Left hindlimb (tissue), 1 donor: ENCODE results near the gene CASP3.
"Not testable (repeated sequence)": the region's sequence is repeated elsewhere in the genome, so short reads cannot be mapped to it uniquely, and the experiment has no call there.

Source experiments
- DNase-seq: peaks from one replicate; pipeline ENCODE4 v3.0.0-alpha.2; 2018

Gene CASP3

DNA sequence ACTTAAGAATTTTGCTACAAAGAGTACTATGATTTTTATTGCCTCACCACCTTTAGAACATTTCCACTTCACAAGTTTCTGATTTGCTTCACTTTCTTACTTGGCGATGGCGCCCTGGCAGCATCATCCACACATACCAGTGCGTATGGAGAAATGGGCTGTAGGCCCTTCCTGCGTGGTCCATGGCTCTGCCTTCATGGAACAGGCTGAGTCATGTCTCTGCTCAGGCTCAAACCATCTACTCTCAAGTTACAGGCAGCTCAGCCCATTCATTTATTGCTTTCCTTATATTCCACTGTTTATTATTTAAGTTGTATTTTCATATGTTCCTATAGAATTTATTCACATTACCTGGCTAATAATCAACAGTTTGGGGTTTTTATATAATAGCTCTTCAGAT, 21.1 kb downstream of the CASP3 start:
- DNase-seq = no peak

DNA sequence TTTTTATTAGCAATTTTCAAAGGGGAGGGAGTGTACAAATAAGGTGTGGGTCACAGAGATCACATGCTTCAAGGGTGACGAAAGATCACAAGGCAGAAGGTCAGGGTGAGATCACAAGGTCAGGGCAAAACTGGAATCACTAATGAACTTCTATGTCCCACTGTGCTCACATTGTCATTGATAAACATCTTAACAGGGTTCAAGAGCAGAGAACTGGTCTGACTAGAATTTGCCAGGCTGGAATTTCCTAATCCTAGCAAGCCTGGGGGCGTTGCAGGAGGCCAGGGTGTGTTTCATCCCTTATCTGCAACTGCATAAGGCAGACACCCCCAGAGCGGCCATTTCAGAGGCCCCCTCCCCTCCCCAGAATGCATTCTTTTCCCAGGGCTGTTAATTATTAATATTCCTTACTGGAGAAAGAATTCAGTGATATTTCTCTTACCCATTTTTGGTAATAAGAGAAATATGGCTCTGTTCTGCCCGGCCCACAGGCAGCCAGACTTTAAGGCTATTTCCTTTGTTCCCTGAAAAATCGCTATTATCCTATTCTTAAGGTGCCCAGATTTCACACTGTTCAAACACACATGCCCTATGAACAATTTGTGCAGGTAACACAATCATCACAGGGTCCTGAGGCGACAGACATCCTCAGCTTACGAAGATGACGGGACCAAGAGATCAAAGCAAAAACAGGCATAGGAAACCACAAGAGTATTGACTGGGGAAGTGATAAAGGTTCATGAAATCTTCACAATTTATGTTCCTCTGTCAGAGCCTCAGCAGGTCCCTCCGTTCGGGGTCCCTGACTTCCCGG, 23.3 kb downstream of the CASP3 start:
- not testable (repeated sequence) for DNase-seq

DNA sequence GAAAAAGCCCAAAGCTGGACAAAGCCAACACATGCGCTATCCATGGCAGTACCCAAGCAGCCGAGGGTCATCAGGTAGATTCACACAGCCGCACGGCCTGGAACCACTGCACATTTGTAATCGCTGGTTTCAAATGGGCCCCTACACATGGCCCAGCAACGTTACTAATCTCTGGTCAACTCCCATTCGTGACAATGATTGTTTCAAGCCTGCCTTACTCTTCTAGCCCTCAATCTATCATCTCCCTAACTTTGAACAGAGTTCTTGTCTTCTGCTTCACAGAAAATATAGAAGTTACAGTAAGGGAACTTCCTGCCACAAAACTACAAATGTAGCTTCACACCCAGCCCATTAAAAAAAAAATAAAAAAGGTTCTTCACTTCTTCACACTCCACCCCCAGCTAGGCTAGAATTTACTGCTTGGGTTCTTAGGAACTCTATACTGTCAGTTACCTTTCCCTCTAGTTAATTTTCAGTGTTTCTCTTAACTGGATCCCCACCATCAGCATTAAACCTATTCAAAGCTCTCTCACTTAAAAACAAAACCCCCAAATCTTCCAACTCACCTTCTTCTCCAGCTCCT, 24.2 kb downstream of the CASP3 start:
- DNase-seq = no peak

DNA sequence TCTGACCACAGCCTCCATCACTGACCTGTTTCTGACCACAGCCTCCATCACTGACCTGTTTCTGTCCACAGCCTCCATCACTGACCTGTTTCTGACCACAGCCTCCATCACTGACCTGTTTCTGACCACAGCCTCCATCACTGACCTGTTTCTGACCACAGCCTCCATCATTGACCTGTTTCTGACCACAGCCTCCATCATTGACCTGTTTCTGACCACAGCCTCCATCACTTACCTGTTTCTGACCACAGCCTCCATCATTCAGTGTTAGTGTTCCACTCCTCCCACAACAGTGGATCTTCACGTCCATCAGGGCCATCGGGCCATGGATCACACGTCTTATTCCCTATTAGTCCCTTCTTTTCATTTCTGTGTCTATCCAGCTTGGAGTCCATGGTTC, 24.7 kb downstream of the CASP3 start:
- DNase-seq = not testable (repeated sequence)

DNA sequence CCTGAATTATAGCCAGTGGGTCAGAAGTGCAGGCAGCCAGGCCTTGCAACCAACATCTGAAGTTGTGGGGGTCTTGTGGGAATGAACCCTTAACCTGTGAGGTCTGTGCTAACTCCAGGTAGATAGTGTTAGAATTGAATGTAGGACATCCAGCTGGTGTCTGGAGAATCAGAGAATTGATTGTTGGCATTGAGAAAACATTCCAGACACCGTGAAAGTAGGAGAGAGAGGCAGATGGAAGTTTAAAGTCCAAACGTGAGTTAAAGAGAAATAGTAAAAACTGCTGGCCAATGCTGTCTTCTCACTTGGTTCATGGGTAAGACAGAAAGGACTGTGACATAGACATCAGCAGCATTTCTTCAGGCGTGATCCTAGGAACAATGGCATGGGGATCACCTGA, 27.7 kb downstream of the CASP3 start:
- DNase-seq = no peak

DNA sequence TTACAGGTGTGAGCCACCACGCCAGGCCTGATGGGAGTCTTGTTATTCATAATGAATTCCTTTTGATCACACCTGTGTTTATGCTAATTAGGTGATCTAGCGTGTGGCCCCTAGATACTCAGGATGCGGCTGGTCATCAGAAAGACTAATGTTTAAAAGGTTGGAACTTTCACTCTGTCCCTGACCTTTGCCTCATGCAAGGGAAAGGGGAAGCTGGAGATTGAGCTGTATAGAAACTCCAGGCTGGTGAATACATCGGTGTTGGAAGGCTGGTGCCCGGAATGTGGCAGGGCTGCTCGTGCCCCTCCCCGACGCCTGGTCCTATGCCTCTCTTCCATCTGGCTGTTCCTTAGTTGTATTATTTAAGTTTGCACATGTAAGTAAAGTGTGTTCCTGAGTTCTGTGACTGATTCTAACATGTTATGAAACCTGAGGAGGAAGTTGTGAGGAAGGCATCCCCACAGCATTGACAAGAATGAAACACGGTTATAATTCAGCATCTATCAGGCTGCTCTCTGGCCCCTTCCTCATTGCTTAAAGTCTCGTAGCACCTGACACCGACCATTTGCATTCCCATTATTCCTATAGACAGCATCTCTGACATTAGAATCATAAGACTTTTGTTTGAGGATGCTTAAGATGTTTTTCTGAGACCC, 28.9 kb downstream of the CASP3 start:
- no peak for DNase-seq

DNA sequence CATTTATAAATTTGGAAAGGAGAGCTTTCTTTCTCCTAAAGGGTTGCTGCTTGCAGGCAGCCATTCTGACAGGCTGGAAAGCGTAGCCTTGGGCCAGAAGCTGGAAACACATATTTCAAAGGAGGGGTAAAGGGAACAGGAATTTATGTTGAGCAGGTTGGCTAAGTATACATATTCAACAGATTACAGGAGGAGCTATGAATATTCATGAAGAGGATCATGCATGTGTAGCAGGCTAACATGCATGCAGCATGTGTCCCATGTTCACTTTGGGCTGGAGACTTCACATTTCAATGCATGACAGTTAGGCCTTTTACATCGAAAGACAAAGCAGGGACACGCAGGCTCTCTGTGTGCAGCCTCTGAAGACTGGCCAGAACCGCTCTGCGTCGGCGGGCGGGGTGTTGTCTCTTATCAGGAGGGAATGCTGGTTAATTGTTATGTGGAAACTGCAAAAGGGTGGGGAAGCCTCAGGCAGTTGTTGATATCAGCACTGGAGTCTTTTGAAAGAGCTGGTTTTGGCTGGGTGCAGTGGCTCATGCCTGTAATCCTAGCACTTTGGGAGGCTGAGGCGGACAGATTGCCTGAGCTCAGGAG, 31.5 kb downstream of the CASP3 start:
- no peak for DNase-seq

DNA sequence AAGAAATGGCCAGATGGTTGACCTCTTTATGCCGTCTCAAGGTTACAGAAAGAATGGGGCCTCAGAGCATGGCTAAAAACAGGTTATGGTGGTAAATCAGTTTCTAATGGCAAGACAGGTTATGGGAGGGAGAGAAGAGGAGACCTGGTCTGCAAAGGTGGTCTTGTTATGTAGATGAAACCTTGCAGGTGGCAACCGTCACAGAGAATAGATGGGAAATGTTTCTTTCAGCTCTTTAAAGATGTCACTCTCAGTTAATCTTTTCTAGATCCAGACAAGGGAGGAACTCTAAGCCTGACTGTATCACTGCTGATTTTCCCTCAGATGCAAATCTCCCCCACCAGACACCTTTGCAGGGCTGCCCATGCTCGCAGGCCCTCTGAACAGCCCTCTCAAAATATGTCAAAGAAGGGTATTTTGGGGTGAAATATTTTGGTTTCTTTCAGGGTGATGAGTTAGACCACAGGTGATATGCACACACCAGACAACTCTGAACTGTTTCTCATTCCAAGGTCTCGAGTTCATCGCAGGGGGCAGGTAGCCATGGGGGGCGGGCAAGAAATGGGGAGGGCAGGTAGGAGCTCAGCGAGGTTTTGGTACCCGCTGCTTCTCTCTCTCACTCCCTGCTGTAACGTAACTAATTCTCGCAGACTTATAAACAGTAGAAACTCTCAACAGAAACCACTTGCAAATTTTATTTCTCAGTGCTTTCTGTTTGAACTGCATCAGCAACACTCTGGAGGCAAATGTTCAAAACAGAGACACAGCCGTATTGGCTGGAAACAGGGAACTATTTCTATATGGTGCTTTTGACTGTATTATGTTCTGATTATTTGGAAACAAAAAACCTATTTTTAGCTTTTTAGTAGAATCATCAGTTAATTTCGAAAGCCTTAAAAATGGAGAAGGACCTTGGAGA, 32.4 kb downstream of the CASP3 start:
- no peak for DNase-seq

DNA sequence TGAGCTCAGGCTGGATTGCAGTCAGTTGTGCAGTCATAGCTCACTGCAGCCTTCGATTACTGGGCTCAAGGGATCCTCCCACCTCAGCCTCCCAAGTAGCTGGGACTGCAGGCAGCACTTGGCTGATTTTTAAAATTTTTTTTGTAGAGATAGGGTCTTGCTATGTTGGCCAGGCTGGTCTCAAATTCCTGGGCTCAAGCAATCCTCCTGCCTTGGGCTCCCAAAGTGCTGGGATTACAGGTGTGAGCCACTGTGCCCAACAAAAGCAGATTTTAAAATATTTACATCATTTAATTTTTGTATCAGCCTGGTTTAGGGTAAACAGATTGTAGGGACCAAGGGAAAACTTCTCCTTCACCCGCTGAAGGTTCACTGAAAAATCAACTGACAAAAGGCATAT, 33.1 kb downstream of the CASP3 start:
- not testable (repeated sequence) for DNase-seq

DNA sequence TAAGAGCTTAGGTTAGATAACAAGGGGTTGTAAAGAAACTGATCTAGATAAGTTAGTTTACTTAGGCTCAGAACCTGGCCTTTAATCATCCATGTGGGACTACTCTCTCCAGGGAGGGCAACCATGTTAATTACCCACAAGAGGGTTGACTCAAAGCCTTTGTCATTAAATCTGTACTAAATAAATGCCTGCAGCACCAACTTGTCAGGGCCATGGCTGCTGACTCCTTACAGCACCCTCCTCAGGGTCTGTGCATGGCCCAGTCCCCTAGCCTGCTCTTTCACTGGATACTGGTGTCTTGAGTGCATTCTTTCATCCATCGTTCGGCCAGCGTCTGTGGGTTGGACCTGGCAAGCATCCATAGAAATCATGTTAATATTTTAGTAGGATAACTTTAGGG, 34.7 kb downstream of the CASP3 start:
- DNase-seq = no peak

DNA sequence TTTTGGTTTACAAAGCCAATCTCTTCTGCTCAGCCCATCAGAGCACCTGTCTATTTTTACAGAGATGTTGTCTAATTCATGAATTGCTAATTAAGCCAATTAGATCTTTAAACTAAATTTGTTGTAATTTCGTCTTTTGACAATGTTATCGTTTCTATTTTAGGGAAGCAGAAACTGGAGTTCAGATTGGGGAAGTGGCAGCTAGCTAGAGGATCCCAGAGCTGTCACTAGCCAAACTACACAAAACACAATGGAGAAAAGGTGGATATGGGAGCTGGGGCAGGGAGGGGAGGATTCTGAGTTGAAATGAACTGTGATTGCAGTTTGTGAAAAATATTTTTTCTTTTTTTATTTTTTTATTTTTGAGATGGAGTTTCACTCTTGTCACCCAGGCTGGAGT, 35.8 kb downstream of the CASP3 start:
- no peak for DNase-seq

DNA sequence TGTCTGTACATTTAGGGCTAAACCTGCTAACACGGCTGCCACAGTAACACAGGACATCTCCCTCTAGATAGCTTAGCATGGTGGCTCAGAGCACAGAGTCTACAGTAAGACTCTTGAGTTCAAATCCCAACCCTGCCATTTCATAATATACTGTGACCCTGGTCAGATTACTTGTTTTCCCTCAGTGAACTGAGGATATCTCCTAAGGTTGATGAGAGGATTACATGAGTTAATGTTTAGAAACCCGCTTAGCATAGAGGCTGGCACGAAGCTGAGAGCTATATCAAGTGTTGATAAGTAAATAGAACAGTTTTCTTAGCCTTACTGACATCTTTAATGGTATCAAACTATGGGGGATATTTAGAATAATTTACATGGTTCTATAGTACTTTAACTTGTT, 37.2 kb downstream of the CASP3 start:
- DNase-seq = no peak

DNA sequence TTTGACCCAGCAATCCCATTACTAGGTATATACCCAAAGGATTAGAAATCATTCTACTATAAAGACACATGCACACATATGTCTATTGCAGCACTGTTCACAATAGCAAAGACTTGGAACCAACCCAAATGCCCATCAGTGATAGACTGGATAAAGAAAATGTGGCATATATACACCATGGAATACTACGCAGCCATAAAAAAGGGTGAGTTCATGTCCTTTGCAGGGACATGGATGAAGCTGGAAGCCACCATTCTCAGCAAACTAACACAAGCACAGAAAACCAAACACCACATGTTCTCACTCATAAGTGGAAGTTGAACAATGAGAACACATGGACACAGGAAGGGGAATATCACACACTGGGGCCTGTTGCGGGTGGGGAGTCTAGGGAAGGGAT, 41.8 kb downstream of the CASP3 start:
- DNase-seq = not testable (repeated sequence)

DNA sequence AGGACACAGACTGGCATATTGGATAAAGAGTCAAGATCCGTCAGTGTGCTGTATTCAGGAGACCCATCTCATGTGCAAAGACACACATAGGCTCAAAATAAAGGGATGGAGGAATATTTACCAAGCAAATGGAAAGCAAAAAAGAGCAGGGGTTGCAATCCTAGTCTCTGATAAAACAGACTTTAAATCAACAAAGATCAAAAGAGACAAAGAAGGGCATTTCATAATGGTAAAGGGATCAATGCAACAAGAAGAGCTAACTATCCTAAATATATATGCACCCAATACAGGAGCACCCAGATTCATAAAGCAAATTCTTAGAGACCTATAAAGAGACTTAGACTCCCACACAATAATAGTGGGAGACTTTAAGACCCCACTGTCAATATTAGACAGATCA, 46.4 kb downstream of the CASP3 start:
- DNase-seq = not testable (repeated sequence)

DNA sequence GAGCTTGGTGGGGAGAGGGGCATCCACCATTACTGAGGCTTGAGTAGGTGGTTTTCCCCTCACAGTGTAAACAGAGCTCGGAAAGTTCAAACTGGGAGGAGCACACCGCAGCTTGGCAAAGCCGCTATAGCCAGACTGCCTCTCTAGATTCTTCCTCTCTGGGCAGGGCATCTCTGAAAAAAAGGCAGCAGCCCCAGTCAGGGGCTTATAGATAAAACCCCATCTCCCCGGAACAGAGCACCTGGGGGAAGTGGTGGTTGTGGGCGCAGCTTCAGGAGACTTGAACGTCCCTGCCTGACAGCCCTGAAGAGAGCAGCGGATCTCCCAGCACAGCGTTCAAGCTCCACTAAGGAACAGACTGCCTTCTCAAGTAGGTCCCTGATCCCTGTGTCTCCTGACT, 48.3 kb downstream of the CASP3 start:
- not testable (repeated sequence) for DNase-seq

DNA sequence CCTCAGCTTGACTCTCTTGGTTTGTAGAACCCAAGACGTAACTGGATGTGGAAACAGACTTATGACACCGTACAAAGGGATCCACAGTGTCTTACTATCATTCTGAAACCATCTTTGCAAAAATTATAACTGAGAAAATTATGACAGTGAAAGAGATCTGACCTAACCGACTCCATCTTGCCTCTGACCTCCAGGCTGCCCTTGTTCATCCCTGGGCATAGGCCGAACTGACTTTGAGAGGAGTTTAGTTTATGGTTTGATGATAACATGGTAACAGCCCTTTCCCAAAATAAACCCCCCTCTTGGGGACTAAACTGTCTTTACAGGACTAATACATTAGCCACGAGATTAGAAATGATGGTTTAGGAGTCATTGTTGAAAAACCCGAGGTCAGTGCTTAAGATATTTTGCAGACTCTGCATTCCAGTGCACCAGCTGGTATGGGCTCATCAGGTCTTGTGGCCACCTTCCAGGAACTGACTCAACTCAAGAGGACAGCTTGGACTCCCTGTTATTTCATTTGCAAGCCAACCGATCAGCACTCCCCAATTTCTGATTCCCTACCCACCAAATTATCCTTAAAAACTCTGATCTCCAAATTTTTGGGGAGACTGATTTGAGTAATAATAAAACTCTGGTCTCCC, 49.6 kb downstream of the CASP3 start:
- no peak for DNase-seq

DNA sequence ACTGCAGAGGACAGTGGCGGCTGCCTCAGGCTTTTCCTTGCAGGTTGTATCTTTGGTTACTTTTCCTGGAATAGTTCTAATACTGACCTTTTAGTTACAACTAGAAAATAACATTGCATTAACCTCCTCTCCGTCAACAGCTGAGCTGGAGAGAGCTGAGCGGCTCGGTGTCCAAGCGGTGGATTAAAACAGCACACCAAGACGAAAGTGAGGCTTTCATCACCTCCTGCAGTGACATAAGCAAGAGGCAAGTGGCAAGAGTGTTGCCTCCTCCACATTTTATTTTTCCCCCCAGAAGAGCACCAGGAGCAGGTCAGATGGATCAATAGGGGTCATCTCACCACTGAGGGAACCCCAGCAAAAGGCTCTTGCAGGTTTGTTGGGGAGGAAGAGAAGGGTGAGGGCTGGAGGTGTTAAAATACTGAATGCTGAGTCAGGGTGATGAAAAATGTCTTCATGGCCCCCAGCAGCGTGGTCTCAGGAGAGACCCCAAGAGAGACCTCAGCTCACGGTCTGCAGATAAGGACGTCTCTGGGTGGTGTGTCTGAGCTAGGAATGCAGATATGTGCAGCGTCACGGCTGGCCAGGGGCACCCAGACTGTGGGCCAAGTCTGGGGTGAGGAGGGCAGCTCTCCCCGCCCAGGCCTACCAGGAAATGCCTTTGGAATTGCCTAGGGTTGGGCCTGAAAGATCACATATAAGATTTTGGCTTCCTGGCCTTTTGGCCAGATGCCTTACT, 50.3 kb downstream of the CASP3 start:
- no peak for DNase-seq

DNA sequence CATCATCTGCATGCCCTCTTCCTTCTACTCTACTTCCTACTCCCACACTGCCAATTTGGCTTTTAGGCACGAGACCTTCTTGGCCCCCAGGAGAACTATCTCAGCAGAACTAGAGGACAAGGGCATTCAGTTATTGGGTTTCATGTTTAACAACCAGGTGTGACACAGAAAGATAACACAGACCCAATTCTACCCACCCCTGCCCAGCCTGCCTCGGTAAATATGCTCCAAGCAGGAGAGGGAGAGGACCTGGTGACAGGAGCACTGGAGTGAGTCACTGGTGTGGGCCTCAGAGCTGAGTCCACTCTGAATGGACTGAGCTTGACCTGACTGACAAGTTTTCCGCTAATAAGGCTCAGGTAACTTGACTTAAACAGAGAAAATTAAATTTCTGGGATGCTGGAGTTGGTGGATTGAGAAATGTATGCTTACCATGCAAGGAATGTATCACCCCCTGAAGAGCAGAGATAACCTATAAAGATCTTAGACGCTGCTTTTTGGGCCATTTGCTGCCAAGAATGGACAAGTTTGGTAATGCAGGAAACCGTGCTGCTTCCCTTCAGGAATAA, 52.5 kb downstream of the CASP3 start:
- DNase-seq = no peak

DNA sequence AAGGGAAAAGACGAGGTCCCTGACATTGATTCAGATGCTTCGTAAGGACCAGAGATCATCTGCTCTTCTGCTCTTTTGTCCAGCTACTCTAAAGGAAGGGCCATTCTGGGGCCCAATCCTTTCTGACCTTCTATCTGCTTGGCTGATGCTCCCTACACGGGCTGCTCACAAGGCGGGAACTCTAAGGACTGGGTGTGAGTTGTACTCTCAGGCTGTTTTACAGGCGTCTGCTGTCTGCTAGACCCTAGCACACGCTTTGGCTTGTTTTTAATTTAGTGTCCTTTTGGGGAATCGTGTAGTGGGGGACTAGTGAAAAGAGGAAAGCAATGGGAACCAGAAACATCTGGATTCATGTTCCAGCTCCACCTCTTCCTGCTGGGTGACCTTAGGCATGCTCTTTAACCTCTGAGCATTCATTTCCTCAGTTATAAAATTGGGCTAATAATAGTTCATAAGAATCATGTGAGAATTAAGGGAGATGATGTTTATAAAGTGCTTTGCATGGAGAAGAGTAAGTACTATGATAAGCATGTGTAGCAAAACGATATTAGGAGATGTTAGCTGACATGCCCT, 53.1 kb downstream of the CASP3 start:
- no peak for DNase-seq

DNA sequence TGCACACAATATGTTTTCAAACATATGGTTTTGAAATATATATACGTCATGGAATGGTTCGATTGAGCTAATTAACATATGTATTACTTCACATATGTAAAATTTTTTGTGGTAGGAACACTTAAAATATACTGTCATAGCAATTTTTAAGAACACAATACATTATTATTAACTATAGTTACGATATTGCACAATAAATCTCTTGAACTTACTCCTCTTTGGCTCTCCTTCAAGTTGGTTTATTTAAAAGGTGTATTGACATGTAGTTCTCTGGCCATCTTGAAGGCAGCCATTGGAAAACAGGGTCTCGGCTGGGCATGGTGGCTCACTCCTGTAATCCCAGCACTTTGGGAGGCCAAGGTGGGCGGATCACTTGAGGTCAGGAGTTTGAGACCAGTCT, 53.8 kb downstream of the CASP3 start:
- no peak for DNase-seq

DNA sequence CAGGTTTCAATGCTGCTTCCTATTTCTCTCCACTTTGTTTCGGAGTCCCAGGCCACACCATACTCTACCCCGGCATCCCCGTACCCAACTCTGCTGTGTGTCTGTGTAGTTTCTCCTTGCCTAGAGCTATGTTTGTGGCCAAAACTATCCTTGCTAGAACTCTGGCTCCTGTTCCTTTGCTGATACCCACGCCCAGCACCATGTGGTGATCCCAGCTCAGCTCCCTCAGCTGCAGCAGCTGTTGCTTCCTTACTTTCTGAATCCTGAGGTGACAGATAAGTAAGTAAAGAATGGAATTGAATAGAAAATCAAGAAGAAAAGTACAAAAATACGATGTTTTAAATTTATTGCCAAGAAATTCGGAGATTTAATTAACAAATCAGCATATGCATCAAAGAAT, 55.8 kb downstream of the CASP3 start:
- no peak for DNase-seq
